LHCN-M2 (cell line): Measurements from ENCODE around the gene GNL1. TPM values are rescaled to one million over a fixed set of nuclear protein-coding genes. Genes with fewer than 3 reads are reported as not detected.
"Not testable (repeated sequence)": the region's sequence is repeated elsewhere in the genome, so short reads cannot be mapped to it uniquely, and the experiment has no call there.

Source experiments
- DNase-seq: peaks from one replicate; pipeline ENCODE4 v3.0.0-alpha.2; 2012; ENCODE audit warnings: low read depth
- total RNA-seq: library from RNA; depleted of rRNA; stranded (reverse); fragments of >200 nt; gene quantifications from 2 replicates; pipeline ENCODE4 v1.2.3, GENCODE V29; 2014

GNL1 gene
- total RNA-seq, 1 experiment from 2014 or later = 51.1 TPM

DNA sequence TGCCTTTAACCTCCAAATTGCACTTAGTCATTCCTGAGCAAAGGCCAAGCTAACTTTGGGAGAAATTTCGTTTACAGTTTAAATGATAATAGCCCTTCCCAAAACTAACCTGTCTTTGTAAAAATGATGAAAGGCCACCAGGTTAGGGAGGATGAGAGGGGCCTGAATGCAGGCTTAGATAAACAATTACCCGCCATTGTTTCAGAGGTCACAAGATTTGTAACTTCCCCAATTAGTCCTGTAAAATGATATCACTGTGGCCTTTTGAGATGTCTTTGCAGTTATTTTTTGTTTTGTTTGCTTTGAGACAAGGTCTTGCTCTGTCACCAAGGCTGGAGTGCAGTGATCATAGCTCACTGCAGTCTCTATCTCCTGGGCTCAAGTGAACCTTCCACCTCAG lies 26.3 kb downstream of the GNL1 start:
- DNase-seq = no peak

DNA sequence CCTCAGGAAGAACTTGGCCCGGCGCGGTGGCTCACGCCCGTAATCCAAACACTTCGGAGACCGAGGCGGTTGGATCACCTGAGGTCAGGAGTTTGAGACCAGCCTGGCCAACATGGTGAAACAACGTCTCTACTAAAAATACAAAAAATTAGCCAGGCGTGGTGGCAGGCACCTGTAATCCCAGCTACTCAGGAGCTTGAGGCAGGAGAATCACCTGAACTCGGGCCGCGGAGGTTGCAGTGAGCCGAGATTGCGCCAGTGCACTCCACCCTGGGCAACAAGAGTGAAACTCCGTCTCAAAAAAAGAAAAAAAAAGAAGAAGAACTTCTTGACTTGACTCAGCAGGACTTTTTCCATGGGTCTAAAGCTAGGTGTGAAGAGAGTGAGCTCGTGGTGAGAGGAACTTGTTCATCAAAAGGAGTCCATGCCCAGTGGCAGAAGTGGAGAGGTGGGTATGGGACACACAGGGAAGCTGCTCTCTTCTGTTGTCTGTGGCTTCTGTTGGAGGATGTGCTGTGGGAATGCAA lies 26.9 kb downstream of the GNL1 start:
- DNase-seq = not testable (repeated sequence)

DNA sequence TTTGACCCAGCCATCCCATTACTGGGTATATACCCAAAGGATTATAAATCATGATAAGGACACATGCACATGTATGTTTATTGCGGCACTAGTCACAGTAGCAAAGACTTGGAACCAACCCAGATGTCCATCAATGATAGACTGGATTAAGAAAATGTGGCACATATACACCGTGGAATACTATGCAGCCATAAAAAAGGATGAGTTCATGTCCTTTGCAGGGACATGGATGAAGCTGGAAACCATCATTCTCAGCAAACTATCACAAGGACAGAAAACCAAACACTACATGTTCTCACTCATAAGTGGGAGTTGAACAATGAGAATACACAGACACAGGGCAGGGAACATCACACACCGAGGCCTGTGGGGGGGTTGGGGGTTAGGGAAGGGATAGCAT lies 29.8 kb downstream of the GNL1 start:
- not testable (repeated sequence) for DNase-seq

DNA sequence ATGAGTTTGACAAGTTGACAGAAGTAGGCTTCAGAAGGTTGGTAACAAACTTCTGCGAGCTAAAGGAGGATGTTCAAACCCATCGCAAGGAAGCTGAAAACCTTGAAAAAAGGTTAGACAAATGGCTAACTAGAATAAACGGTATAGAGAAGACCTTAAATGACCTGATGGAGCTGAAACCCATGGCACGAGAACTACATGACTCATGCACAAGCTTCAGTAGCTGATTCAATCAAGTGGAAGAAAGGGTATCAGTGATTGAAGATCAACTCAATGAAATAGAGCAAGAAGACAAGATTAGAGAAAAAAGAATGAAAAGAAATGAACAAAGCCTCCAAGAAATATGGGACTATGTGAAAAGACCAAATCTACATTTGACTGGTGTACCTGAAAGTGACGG lies 34.3 kb downstream of the GNL1 start:
- DNase-seq = not testable (repeated sequence)

DNA sequence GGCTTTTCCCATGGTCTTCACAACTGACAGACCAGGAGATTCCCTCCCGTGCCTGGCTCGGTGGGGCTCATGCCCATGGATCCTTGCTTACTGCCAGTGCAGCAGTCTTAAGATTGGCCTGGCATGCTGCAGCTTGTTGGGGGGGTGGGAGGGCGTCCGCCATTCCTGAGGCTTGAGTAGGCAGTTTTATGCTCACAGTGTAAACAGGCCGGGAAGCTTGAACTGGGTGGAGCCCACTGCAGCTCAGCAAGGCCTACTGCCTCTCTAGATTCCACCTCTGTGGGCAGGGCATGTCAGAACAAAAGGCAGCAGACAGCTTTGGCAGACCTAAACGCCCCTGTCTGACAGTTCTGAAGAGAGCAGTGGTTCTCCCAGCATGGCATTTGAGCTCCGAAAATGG lies 35.2 kb downstream of the GNL1 start:
- not testable (repeated sequence) for DNase-seq

DNA sequence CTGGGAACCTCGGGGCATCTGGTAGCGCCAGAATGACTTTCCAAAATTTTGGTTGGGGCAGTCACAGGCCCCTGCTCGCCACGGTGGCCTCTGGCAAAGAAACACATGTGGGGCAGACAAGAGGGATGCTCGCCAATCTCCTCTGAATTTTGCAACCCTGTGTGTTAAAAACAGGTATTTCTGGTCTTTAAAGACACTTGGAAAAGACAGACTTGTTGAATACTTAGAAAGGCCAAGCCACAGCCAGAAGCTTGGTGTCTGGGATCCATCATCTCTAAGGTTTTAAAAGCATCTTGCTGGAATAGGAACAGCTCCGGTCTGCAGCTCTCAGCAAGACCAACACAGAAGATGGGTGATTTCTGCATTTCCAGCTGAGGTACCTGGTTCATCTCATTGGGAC lies 35.8 kb downstream of the GNL1 start:
- no peak for DNase-seq

DNA sequence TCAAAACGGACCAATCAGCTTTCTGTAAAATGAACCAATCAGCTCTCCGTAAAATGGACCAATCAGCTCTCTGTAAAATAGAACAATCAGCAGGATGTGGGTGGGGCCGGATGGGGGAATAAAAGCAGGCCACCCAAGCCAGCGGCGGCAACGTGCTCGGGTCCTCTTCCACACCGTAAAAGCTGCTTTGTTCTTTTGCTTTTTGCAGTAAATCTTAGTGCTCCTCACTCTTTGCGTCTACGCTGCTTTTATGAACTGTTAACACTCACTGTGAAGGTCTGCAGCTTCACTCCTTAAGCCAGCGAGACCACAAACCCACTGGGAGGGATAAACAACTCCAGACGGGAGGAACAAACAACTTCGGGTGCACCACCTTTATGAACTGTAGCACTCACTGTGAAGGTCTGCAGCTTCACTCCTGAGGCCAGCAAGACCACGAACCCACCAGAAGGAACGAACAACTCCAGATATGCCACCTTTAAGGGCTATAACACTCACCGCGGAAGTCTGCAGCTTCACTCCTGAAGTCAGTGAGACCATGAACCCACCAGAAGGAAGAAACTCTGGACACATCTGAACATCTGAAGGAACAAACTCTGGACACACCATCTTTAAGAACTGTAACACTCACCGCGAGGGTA lies 37.7 kb downstream of the GNL1 start:
- DNase-seq = not testable (repeated sequence)

DNA sequence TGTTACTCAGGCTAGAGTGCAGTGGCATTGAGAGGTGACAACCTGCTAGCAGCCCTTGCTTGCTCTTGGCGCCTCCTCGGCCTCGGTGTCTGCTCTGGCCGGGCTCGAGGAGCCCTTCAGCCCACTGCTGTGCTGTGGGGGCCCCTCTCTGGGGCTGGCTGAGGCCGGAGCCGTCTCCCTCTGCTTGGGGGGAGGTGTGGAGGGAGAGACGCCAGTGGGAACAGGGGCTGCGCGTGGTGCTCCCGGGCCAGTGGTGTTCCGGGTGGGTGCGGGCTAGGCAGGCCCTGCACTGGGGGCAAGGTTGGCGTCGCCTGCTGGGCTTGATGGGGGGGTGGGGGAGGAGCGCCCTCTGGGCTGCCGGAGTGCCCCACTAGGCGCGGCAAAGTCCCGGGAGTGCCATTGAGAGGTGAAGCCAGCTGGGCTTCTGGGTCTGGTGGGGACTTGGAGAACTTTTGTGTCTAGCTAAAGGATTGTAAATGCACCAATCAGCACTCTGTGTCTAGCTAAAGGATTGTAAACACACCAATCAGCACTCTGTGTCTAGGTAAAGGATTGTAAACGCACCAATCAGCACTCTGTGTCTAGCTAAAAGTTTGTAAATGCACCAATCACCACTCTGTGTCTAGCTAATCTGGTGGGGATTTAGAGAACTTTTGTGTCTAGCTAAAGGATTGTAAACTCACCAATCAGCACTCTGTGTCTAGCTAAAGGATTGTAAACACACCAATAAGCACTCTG lies 38.4 kb downstream of the GNL1 start:
- DNase-seq = not testable (repeated sequence)

DNA sequence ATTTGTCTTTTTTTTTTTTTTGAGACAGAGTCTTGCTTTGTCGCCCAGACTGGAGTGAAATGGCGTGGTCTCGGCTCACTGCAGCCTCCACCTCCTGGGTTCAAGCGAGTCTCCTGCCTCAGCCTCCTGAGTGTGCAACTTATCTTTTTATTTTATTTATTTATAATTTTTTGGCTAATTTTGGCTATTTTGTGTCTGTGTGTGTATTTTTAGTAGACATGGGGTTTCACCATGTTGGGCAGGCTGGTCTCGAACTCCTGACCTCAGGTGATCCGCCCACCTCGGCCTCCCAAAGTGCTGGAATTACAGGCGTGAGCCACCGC lies 39.6 kb downstream of the GNL1 start:
- not testable (repeated sequence) for DNase-seq

DNA sequence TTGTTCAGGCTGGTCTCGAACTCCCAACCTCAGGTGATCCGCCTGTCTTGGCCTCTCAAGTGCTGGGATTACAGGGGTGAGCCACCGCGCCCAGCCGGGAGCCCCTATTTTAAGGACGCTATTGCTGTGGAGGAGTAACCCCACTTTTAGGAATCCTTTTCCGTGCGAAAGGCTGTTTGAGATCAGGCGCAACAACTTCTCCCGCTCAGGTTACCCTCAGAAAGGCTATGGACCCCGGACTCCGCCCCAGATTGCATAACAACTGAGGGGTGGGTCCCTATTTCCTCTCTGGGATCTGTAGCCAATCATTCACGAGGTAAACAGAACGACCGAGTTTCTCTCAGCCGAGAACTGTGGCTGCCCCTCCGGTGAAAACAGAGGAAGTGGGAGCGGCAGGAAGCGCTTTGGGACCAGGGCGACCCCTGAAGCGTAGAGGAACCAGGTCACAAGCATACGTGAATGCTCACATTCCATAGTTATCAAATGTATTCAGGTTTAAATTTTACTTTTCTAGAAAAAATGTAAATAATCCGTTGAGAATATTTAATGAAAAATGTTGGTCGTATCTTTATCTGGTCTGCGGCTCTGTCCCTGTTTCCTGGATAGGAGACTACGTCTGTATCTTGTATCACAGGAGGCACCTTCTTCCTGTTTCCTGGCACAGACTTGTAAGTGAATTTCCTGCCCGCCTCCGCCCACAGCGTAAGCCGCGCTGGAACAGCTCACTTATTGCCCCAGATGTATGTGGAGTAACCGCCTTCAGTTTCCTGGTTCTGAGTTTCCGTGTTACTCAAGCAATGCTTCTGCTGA lies 40.1 kb downstream of the GNL1 start:
- peak; percentile 92 for DNase-seq

DNA sequence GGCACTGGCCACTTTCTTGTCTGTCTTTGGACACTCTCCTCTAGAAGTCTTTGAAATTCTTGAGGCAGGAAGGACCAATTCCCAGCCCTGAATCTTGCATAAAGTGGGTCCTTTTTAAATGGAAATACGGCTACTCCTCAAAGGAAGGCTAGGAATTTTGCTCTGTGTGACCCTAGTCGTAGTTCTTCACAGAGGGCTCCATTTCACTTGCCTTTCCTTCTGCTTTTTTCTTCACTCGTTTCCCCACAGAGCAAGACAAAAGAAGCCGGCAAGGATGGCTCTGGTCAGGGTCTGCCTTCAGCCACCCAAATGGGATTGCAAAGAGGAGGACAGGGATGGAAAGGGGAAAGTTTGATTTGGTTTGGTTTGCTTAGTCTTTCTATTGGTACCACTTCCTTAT lies 41.2 kb downstream of the GNL1 start:
- no peak for DNase-seq

DNA sequence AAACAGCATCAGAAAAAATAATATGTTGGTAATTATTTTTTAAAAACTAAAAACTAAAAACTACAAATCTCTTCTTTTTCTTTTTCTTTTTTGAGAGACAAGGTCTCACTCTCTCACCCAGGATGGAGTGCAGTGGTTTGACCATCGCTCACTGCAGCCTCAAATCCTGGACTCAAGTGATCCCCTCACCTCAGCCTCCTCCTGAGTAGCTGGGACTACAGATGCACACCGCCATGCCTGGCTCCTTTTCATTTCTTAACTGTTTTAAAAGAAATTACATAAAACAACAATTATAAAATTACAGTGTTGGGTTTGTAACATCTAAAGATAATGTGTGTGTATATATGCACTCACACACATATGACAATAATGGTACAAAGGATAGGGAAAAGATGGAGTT lies 42.8 kb downstream of the GNL1 start:
- DNase-seq = no peak

DNA sequence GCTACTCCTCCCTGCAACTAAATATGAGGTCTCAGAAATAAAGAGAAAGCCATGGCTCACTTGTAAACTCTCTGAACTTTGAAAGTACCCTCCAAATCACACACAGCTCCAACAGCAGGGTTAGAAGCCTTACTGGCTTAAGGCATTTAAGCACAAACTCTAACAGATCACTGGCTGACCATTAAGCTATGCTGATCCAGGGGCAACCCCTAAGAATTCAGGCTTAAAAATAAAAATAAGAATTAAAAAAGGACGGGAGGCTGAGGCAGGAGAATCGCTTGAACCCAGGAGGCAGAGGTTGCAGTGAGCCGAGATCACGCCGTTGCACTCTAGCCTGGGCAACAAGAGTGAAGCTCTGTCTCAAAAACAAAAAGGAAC lies 45.1 kb downstream of the GNL1 start:
- DNase-seq = no peak

DNA sequence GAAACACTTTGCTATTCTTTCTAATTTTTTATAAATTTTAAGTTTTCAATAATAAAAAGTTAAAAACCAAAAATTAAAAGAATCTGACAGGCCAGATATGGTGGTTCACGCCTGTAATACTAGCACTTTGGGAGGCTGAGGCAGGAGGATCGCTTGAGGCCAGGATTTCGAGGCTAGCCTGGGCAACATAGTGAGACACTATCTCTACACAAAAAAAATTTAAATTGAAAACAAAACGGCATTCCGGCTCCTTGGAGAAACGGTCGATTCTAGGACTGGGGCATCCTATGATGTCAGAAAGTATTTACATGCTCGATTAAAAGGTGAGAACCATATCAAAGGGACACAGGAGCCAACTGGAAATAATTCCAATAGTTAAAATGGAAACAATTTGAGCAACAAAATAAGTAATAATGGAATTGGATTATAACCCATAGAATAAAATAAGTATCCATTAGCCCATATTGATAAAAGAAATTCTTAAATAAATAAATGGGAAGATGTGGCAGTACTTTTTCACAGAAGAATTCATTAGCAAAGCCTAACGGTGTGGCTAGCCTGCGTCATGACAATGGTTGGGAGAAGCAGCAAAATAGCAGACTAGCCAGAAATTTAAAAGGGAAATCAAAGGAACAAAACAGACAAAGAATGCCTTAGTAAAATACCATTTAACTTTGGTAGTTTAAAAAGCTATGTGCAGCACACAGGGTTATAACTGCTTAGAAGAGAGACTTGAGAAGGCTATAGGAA lies 45.7 kb downstream of the GNL1 start:
- DNase-seq = no peak

DNA sequence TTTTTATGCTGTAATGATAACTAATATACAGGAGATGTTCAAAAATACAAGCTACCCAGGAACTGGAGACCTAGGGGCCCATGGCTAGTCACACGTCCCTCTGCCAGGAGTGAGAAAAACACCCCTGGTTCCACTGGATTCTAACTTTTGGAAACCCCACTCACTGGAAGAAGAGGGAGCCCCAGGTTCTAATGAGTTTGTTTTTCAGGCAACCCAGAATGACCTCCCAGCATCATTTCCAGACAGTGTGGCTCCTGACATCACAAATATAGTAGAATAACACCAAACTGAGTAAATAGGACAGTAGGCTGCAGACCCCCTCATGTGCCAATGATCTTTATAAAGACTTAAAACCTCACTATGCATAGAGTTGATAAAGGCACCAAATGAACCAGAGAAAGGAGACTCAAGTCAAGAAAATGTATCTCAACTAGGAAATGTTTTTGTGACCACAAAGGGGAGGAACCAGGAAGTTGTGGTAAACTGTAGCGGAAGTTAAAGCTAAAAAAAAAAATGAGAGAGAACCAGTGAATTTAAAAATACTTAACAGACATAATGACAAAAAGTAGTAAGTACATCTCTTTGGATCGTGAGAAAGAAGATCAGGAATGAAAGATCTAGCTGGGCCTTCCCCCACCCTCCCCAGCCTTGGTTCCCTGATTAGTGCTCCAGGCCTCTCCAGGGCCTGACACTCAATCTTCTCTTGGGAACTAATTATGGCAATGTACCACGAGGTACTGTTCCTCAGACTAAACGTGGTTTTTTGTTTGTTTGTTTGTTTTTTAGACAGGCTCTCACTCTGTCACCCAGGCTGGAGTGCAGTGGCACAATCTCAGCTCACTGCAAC lies 47.2 kb downstream of the GNL1 start:
- peak; percentile 50 for DNase-seq

DNA sequence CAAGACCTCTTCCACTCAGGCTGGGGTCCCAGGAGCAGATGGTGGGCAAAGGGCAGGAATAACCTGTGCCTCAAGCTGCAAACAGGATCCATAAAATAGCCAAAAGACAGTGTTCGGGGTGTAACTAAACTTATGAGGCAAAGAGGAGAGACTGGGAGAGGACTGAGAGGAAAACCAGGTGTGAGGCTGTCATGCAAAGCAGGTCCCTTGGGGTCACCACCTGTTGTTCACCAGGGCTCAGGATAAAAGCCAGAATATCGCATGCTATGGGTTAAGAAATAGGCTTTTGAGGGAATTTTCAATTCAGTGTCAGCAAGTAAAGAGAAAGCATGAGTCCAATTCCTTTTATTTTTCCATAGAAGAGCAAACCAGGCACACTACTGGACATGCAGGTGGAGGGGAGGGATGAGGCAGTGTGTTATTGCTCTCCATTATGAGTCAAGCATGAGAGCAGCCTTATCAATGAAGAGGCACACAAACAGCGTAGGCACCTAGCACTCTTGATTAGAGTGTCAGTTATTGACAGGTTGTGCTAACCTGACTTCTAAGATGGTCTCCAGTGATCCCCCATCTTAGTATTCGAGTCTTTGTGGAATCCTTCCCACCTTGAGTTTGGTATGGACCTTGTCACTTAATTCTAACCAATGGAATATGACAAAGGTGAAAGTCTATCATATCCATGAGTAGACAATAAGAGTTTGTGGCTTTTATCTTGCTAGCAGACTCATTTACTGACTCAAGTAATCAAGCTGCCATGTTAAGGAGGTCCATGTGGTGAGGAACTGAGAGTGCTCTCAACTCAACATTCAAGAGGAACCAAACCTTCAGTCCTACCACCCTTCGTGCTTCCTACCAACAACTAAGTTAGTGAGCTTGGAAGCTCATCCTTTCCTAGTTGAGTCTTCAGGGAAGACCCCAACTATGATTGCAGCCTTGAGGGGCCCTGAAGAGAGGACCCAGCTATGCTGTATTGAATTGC lies 48.2 kb downstream of the GNL1 start:
- DNase-seq = no peak

DNA sequence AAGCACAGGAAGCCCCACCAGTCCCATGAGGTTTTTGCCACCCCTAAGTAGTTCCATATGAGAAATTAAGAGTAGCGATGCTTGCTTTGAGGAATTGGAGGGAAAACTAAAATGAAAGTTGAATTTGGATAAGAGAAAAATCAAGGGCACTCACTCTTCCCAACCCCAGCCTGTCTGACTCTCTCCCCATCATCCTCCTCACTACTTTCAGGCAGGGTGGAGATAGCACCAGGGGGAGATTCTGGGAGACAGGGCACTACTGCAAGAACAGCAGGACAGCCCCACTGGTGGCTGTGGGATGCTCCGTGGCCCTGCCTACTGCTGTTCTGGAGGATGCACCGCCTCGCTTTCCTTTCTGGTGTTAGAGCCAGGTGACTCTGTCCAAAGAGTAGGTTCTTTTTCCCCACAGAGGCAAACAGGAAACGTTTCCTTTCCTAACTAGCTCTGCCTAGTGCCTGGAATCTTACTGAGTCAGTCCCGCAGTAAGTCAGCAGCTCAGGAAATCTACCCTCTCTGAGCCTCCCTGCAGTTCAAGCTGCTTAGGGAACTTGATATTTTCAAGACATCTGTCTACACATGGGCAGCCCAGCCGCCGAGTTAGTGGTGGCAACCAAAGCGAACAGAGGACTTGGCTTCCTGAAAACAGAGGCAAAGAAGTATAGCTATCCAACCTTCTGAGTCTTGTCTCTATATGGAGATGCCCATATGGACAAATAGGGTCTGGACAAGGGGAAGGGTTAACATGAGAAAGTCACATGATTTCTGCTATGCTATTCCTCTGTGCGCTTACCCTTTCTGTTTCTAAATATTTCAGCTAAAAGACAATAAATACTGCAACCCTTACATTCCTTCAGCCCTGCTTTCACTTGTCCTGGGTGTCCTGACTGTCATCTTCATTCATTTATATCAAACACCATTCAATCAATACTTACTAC lies 55.6 kb downstream of the GNL1 start:
- DNase-seq = peak; percentile 57

DNA sequence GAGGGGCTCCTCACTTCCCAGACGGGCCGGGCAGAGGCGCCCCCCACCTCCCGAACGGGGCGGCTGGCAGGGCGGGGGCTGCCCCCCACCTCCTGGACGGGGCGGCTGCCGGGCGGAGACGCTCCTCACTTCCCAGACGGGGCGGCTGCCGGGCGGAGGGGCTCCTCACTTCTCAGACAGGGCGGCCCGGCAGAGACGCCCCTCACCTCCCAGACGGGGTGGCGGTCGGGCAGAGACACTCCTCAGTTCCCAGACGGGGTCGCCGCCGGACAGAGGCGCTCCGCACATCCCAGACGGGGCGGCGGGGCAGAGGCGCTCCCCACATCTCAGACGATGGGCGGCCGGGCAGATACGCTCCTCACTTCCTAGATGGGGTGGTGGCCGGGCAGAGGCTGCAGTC lies 57.6 kb downstream of the GNL1 start:
- not testable (repeated sequence) for DNase-seq
